GM18519 (cell line): Measurements from ENCODE around the gene AP2A2.

ENCODE experiments used
- ATAC-seq: cut with Tn5 transposase; IDR thresholded peaks from one replicate; pipeline ENCODE4 v1.9.1; 2021; ENCODE audit warnings: mild to moderate bottlenecking, moderate library complexity; ENCODE audit not compliant: unreplicated experiment, low FRiP score

AP2A2 gene

DNA sequence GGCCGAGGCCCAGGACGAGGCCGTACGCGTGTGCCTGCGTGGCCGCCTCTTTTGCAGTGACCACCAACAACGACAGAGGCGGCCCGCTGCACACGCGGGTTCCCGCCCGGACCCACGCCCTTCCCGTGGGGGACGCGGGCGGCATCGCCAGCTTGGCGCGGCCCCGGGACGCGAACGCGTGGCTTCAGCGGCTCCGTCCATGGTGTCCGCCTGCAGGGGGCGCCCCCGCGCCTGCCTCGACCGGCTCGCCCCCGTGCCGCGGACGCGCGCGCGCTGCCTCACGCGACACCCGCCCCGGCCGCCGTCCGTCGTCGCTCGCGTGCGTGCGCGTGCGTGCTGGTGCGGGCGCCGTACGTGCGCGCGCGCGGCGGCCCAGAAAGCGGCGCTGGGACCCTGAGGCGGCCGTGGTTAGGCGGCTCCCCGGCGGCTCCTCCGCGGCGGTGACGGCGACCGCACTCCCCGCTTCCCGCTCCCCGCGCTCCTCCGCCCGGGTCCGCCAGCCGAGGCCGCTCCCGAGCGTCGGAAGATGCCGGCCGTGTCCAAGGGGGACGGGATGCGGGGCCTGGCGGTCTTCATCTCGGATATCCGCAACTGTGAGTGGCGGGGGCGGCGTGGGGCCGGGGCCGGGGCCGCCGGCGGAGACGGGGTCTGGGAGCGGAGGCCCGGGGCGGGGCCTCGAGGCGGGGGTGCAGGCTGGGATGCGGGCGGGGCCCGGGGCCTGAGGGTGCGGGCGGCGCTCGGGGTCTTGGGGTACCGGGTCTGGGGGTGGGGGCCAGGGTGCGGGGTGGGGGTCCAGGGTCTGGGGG lies at the start of gene AP2A2:
TSS of gene AP2A2 (plus strand) at position 375 of the 806 bp plus-strand sequence. CDS start at position 527, 152 bp downstream.
- peak; percentile 47 for ATAC-seq

DNA sequence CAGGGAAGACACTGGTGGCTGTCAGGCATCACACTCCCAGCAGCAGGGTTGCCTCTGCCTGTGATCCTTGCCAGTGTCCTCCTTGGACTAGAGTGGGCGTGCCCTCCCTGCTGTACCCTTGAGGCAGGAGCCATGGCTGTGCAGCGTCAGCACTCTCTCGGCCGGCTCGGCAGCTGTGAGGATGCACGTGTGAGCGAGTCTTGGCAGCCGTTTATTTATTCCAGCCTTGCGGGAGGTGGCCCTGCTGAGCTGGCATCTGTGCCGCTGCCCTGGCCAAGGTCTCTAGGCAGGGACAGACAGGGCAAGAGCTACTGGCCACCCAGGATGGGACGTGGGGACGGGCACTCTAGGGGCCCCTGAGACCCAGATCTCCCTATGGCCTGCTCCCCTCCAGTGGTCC lies 49.1 kb upstream of the AP2A2 start:
- no peak for ATAC-seq

DNA sequence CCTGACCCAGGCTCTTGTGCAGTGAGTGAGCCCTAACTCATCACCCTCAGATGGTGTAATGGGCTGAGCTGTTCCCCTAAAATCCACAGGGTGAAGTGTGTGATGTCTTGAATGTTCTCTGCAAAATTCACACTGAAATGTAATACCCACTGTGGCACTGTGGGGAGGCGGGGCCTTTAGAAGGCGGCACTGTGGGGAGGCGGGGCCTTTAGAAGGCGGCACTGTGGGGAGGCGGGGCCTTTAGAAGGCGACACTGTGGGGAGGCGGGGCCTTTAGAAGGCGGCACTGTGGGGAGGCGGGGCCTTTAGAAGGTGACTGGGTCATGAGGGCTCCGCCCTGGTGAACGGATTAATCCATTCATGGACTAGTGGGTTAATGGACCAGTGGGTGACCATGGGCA lies 48.1 kb upstream of the AP2A2 start:
- no peak for ATAC-seq

DNA sequence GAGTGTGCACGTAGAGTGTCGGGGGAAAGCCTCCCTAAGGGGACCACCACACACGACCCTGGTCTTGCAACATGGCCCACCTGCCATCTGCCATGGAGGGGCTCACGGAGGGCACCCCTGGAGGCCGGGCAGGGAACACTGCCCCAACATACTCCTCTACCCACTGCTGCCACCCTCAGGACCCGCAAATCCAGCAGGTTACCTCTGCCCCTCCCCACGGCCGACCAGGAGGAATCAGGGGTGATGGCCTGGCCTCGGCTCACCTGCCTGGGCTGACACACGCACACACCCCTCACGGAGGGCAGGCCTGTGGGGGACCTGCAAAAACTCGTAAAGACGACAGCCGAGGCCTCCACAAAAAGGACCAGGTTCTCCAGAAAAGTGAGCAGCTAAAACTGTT lies 45.2 kb upstream of the AP2A2 start:
- ATAC-seq: no peak

DNA sequence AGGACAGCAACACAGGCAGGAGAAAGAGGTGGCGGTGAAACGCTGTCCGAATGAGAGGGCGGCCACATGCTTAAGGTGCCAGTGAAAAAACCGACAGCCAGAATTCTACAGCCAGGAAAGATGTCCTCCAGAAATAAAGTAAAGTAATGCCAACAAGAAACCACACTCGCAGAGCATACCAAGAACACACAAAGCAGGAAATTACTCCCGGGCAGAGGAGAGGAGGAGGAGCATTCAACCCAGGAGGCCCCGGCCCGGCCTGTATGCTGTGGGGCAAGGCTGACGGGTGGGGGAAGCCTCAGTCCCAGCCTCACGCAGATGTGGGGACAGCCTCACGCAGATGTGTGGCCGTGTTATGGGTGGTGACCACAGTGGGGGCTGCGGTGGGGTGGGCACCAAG lies 43.1 kb upstream of the AP2A2 start:
- ATAC-seq: no peak

DNA sequence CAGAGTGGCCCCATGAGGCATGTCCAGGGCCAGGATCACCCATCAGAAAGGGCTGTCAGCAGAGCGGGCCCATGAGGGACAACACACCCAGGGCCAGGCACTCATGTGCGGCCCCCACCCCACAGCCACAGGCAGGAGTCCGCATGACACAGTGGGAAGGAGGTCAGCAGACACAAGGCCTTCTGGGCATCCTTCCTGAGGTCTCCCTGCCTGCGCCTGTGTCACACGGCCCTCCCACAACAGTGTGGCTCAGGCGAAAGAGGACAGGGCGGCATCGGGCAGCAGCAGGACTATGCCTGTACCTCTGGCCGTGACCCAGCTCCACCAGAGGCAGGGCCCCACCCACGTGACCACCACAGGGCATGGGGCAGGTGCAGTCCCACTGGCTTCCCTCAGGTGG lies 42.1 kb upstream of the AP2A2 start:
- ATAC-seq: no peak

DNA sequence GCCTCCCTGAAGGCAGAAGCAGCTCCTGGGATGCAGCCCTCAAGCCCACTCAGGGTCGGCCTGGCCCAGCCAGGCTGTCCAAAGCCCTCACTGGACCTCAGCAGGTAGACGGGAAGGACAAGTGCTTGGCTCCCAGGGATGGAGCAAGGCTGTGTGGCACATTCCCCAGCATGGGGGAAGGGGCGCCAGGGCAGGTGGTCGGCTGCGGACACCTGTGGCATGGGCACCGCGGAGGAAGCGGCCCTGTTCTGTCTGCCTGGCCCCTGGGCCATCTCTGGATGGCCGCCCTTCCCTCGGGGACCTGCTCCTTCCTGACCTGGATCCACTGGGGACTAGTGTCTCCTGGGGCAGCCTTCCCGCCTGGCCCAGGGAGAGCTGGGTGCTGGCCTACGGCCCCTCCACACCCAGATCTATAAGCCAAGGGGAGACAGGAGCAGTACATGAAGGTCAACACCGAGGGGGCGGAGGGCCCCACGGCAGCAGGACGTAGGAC lies 41.0 kb upstream of the AP2A2 start:
- ATAC-seq: no peak

DNA sequence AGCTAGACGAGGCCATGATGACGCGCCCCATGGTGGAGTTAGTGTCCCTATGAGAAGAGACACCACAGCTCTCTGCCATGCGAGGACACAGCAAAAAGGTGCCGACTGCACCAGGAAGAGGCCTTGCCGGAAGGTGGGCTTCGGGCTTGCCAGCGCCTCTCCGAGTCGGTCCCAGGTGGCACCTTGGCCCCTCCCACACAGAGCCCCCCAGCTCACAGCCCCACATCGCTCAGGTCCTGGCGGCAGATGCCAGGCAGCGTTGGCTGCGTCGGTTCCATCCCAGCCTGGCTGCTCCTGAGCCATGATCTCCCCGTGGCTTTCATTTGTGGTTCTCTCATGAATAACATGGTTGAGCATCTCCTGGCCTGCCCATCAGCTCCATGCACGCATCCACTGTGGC lies 39.1 kb upstream of the AP2A2 start:
- ATAC-seq: no peak

DNA sequence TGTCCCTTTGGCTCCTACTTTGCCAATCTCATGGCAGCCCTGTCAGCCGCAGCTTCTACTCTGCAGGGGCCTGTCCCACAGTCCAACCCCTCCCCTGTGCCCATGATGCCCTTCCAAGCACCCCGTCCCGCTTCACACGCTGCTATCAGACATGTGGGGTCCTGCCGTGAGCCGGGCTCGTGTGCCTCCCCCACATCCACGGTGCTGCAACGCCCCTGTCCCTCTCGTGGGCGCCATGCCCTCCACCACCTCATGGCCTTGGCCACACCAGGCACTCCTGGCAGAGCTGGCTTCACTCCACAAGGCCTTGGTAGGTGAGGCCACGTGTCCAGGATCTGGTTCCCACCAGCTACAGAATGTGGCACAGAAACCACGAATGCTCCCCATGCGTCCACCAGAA lies 38.1 kb upstream of the AP2A2 start:
- ATAC-seq: no peak

DNA sequence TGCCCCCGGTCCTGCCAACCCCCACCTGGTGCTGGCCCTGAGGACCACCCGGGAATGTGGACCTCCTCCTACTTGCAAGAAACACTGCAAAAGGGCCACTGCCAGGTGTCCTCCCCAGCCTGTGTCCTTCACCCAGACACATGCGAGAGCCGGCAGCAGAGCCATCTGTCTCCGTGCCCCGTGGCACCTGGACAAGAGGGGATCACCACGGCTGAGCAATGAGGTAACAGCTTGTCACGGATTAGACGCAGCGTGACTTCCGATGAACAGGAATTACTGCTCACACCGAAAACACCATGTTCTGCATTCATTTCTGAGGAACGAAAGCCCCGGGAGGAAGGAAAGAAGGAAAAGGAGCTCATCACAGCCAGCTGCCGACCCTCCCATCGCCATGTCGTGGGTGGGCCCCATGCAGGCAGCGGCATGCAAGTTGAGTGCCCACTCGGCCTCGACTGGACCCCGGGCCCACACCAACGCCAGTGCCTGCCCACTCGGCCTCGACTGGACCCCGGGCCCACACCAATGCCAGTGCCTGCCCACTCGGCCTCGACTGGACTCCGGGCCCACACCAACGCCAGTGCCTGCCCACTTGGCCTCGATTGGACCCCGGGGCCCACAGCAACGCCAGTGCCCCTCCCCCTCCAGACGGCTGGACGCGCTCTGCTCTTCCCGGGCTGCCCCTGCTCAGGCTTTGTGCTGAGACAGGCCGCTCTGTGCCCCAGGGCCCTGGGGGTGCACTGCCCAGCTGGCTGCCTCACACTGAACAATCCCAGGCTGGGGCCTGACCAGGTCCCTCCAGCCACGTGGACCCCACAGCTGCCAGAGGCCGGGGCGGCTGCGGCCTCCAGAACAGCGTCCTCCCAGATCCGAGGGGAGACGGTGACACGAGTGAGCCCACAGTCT lies 37.1 kb upstream of the AP2A2 start:
- ATAC-seq: no peak

DNA sequence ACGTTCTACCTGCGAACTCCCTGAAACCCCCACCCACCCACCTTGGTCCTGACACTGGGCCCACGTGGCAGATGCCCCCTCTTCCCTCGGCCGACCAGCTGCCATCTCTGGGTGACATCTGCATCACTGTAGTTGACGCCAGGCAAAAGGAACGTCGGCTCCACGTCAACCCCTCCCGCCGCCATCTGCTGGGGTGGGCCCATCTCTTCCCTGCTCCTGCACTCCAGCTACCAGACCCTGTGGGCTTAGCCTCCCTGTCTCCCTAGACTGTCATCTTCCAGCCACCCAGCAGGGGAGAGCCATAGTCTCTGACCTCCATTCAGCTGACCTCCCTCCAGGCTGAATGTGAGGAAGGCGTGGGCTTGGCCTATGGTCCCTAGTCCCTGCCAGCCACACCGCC lies 36.4 kb upstream of the AP2A2 start:
- no peak for ATAC-seq

DNA sequence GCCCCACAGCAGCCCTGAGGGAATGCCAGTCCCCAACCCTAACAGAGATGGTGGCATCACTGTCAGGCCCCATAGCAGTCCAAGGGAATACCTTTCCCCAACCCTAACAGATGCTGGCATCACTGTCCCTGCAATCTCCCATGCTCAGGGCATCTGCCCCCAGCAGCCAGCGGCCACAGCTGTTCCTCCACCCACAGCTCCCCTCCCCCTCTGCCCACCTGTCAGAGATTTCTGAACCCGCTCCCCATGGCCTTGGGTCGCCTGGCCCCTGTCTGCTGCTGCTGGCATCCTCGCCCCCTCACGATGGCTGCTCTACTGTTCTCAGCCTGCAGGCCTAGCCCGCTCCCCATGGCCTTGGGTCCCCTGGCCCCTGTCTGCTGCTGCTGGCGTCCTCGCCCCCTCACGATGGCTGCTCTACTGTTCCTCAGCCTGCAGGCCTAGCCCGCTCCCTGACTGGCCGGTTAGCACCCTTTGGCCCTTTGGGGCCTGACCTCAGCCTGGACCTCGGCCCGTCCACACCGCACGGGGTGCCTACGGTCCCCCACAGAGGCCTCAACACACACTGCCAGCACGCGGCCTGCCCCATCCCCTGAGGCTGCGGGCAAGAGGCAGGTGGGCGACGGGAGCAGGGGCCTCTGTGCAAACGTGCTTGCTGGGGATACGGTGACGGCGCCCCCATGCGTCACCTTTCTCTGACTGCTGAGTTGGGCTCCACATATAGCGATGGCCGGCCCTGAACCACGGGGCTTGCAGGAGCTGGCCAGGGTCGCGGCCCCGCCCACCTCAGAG lies 35.8 kb upstream of the AP2A2 start:
- no peak for ATAC-seq

DNA sequence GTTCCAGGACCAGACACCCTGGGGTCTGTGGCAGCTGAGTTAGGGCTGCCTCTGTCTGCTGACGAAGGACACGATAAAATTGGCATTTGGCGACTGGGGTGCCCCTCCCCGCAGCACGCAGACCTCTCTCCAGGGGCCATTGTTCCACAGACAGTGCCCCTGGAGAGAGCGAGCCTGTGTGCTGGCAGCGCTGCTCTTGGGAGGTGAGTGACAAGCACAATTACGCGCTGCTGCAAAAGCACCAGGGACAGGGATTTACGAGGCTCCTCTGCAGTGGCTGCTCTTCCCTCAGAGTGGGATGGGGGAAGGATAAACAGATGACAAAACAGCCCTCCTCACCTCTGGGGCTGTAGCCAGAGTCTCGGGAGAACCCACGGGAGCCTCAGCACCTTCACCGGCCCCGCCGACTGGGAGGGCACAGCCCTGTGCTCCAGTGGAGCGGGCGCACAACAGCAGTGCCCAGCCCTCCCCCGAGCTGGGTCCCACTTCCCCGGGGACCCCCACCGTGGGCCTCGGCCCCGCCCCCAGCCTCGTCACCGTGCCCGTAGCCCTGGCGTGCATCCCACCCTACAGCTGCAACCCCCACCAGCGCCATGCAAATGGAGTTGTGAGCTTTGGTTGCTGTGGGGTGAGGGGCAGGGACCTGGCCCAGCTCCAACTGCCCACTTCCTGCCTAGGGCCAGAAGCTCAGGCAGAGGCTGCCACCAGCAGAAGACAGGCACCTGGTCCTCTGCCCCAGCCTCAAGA lies 34.7 kb upstream of the AP2A2 start:
- ATAC-seq: no peak

DNA sequence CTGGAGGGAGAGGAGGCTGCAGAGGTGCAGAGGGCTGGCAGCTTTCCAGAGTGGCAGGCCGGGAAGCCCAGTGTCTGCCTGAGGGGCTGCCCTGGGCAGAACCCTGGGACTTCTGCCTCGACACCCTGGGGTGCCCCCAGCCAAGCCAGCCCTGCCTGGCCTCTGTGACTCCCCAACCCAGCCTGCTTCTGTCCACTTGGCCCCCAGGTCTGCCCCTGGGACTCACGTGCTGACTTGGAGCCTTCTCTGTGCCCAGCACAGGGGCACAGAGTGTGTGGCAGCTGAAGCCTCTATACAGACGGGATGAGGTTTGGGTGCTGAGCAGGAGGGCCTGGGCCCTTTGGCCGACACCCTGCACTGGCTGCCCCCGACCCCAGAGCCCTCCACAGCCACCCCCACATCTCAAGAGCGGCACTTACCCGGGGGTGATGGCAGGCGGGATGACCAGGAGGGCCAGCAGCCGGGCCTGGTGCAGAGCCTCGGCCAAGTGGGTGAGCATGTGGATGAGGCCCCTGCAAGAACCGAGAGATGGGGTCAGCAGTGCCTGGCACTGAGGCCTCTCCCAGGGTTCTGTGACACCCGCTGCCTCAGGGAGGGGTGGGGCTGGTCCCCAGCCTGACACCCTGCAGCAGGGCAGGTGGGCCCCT lies 32.5 kb upstream of the AP2A2 start:
- no peak for ATAC-seq

DNA sequence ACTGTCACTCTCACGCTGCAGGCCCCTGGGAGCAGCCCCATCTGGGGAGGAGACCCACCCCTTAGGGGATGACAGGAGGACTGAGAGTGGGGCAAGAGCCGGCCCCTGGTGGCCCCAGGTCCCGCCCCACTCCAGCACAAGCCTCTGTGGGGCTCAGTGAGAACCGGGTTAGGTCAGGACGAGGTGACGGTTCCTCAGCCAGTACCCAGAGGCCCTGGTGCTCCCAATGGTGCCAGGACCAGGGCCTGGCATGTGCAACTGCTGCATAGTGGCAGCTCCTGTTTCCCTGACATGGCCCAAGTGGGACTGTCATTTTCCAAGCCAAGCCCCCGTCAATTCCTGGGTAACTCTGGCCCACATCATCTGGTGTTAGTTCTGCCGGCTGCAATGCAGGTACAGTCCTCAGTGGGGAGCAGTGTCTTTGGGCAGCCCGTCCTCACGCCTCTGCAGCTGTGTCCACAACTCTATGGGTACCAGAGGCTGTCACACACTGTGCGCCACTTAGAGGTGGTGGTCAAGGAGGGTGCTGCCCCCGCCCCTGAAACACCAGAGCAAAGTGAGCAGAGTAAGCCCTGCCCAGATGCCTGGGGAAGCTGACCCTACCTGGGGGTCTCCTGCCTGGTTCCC lies 31.0 kb upstream of the AP2A2 start:
- no peak for ATAC-seq

DNA sequence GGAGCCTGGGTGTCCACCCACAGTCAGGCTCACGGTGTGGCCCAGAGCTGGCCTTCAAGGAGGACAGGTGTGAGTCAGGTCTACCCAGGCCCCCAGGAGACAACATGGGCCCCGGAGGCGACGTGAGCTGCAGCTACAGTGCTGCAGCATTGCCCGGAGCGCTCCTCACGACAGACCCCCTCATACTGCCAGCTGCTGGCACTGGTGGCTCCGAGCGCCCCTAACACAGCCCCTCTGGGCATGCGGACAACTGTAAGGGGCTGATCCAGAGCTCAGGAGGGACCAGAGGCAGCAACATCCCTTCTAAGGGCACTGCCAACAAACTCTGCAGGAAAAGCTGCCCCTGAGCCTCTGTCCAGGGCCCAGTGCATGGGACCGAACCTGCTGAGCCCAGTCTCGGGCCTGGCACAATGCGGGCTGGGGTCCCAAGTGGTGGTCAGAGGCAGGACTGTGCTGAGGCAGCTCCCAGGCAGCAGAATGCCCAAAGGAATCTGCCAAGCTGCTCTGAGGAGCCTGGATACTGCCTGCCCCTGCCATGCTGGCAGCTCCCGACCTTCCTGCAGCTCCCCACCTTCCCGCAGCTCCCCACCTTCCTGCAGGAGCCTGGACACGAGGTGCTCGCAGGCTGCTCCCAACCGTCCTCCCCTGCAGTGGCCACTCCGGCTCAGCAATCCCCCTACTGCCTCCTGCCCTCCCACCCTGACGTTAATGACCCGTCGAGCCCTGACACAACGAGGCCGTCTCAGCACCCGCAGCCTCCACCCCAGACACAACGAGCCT lies 30.1 kb upstream of the AP2A2 start:
- ATAC-seq: no peak

DNA sequence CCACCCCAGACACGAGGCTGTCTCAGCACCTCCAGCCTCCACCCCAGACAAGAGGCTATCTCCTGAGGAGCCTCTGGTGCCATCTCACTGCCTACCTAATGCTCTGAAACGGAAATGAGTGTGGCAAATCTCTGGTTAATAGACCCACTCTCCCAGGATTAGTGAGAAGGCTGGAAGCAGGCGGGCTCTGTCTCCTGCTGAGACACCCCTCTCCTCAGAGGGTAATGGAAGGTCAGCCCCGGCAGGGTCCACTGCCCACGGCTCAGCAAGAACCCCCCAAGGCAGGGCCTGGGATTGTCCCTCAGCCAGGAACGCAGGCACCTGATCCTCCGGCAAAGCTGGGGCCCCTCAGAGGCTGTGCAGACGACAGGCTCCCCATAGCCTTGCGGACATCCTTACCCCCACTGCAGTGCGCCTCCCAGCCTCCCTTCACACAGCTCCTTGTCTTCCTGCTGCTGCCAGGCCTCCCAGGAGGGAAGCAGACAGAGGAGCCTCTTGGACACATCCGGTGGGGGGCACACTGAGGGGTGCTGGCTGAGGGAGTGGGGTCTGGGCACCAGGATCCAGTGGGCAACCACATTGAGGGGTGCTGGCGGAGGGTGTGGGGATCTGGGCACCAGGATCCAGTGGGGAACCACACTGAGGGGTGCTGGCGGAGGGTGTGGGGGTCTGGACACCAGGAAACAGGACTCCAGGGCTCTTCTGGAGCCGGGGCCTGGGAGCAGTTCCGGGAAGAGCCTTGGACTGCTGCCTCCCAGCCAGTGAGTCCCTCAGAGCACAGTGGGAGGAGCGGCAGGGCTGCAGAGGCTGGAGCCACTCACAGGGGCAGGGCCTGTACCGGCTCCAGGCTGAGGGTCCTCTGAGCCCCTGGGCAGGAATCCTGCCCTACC lies 28.2 kb upstream of the AP2A2 start:
- no peak for ATAC-seq
